HG03025 (cell line): ENCODE measurements around the gene BBOF1.

Source experiments
- ATAC-seq: cut with Tn5 transposase; IDR thresholded peaks from one replicate; pipeline ENCODE4 v1.9.1; 2021; ENCODE audit warnings: mild to moderate bottlenecking, moderate library complexity; ENCODE audit not compliant: unreplicated experiment, low FRiP score

The BBOF1 gene

GRCh38 chr14:74022346-74022745 is 3.2 kb downstream of the BBOF1 start:
- no peak for ATAC-seq

- ATAC-seq = no peak
These were observed 10.0 kb downstream of the BBOF1 start for GRCh38 chr14:74029136-74029535.

- no peak for ATAC-seq
These were observed 15.4 kb downstream of the BBOF1 start for GRCh38 chr14:74034572-74034971.

- ATAC-seq = no peak
These were observed 16.4 kb downstream of the BBOF1 start for GRCh38 chr14:74035556-74035955.

- no peak for ATAC-seq
These were observed 19.1 kb downstream of the BBOF1 start for GRCh38 chr14:74038020-74038859.

GRCh38 chr14:74042296-74042695 is 23.1 kb downstream of the BBOF1 start:
- ATAC-seq = no peak

- ATAC-seq = no peak
These were observed 26.4 kb downstream of the BBOF1 start for GRCh38 chr14:74045522-74045921.

- no peak for ATAC-seq
These were observed 29.1 kb downstream of the BBOF1 start for GRCh38 chr14:74048281-74048680.

- no peak for ATAC-seq
These were observed 30.8 kb downstream of the BBOF1 start for GRCh38 chr14:74049876-74050495.

- ATAC-seq = no peak
These were observed 43.6 kb downstream of the BBOF1 start for GRCh38 chr14:74062809-74063150.

- ATAC-seq = no peak
These were observed 45.3 kb downstream of the BBOF1 start for GRCh38 chr14:74064426-74064825.

GRCh38 chr14:74064883-74065282 is 45.7 kb downstream of the BBOF1 start:
- ATAC-seq = no peak

- no peak for ATAC-seq
These were observed 46.8 kb downstream of the BBOF1 start for GRCh38 chr14:74065746-74066575.

- ATAC-seq = no peak
These were observed 58.3 kb downstream of the BBOF1 start for GRCh38 chr14:74077401-74077800.

- no peak for ATAC-seq
These were observed 61.8 kb downstream of the BBOF1 start for GRCh38 chr14:74080820-74081460.

GRCh38 chr14:74081491-74081890 is 62.3 kb downstream of the BBOF1 start:
- ATAC-seq = no peak

- ATAC-seq = no peak
These were observed 64.0 kb downstream of the BBOF1 start for GRCh38 chr14:74083161-74083560.

- no peak for ATAC-seq
These were observed 64.7 kb downstream of the BBOF1 start for GRCh38 chr14:74083784-74084276.

- ATAC-seq = peak; percentile 87
These were observed 65.3 kb downstream of the BBOF1 start, which contains the start of the genes ALDH6A1 and LIN52 for GRCh38 chr14:74084277-74085046. TSS of gene ALDH6A1 (minus strand) at chr14:74084453. CDS start at chr14:74084394, 59 bp downstream. TSS of gene LIN52 (plus strand) at chr14:74084956. CDS start at chr14:74084975, 19 bp downstream.
